Spleen (tissue), 11 donors: ENCODE measurements around the gene STARD9. TPM values are rescaled to one million over a fixed set of nuclear protein-coding genes. Genes with fewer than 3 reads are reported as not detected.

Source experiments
- DNase-seq: peaks from one replicate; pipeline ENCODE4 v3.0.0-alpha.2; 2020
- H3K27ac ChIP-seq, 8 donors: fragments of 200-600 bp; sonication (generic) in 7 of 8; 1 replicate in 4 of 8; 2 replicates in 4 of 8; pipeline versions ENCODE4 v1.5.0 to v1.8.0; 2016 to 2021; ENCODE audit warnings: inconsistent platforms in 4 of 8, mild to moderate bottlenecking in 4 of 8, moderate library complexity in 1 of 8
- H3K27me3 ChIP-seq, 7 donors: fragments of 200-600 bp; sonication (generic) in 6 of 7; replicated peaks in 1 of 7; 1 replicate in 4 of 7; 2 replicates in 3 of 7; pipeline versions ENCODE4 v1.5.0 to v1.8.0; 2016 to 2021; ENCODE audit warnings: inconsistent platforms in 3 of 7, mild to moderate bottlenecking in 1 of 7
- H3K36me3 ChIP-seq, 6 donors: fragments of 200-600 bp; sonication (generic) in 5 of 6; 1 replicate in 4 of 6; 2 replicates in 2 of 6; pipeline versions ENCODE4 v1.5.0 to v1.8.0; 2016 to 2021; ENCODE audit warnings: inconsistent platforms in 2 of 6
- H3K4me1 ChIP-seq, 6 donors: fragments of 200-600 bp; sonication (generic) in 5 of 6; 1 replicate in 3 of 6; 2 replicates in 3 of 6; pipeline versions ENCODE4 v1.5.0 to v1.8.0; 2016 to 2021; ENCODE audit warnings: inconsistent platforms in 3 of 6
- H3K4me3 ChIP-seq, 8 donors: fragments of 200-600 bp; sonication (generic) in 7 of 8; 1 replicate in 4 of 8; 2 replicates in 4 of 8; pipeline versions ENCODE4 v1.5.0 to v1.8.0; 2016 to 2021; ENCODE audit warnings: inconsistent platforms in 4 of 8, mild to moderate bottlenecking in 4 of 8, moderate library complexity in 2 of 8
- H3K9me3 ChIP-seq, 8 donors: fragments of 200-600 bp; sonication (generic) in 7 of 8; 1 replicate in 4 of 8; 2 replicates in 4 of 8; pipeline versions ENCODE4 v1.5.0 to v1.8.0; 2016 to 2021; ENCODE audit warnings: inconsistent platforms in 4 of 8
- CTCF ChIP-seq, 11 experiments: fragments of 200-600 bp in 7 of 11; fragments of 450-650 bp in 4 of 11; sonication (generic) in 4 of 11; IDR thresholded peaks in 8 of 11; conservative IDR thresholded peaks in 3 of 11; 1 replicate in 7 of 11; 2 replicates in 4 of 11; pipeline versions ENCODE4 v1.4.0 to v1.8.0; 2016 to 2021; ENCODE audit warnings: antibody characterized with exemption in 11 of 11, inconsistent platforms in 4 of 11, mild to moderate bottlenecking in 1 of 11
- POLR2A ChIP-seq, 3 donors: fragments of 450-650 bp; IDR thresholded peaks; one replicate each; pipeline ENCODE4 v1.5.1; 2017; ENCODE audit warnings: antibody characterized with exemption in 3 of 3, mild to moderate bottlenecking in 1 of 3
- POLR2AphosphoS5 ChIP-seq, 3 donors: sonication (generic); formaldehyde crosslinking; IDR thresholded peaks; one replicate each; pipeline ENCODE4 v1.5.1; 2017; ENCODE audit warnings: antibody characterized with exemption in 3 of 3
- WGBS, 5 donors: extraction: QIAGEN DNeasy Blood & Tissue Kit in 3 of 5; methylation state at CpG; one replicate each; pipeline versions ENCODE4 v1.1.5 to v1.1.7; 2013 to 2018; 5-methylcytosine and 5-hydroxymethylcytosine counted together
- intact Hi-C: fragments of 100-400 bp; cut with DNase I; formaldehyde crosslinking; loops from one replicate; pipeline ENCODE4 v1.15.0; 2023; ENCODE audit warnings: low total_unique reads
- polyA plus RNA-seq, 3 donors: library from polyadenylated mRNA; stranded (reverse); fragments of 200-250 nt; gene quantifications; one replicate each; pipeline ENCODE4 v1.2.1, GENCODE V29; 2013
- total RNA-seq, 7 donors: library from RNA; depleted of rRNA in 3 of 7; stranded (reverse); fragments of >200 nt in 3 of 7; fragmentation: NEBNext Ultra II Directional in 4 of 7; extraction: Animal tissue kit (Norgen Biotek cat#: 25700) in 4 of 7; gene quantifications; one replicate each; pipeline versions ENCODE4 v1.1.0 to v1.2.1, GENCODE V29; 2016 to 2021
- donor health status: healthy with polysubstance abuse.
- donor health status: DM: no; HTN: no; CAD: no; lungs with moderate emphysema.
- donor health status: DM: no; HTN: no; CAD: no.
- donor health status: Bipolar disorder and iron deficiency.
- donor health status: healthy.
- donor health status: DM: no; HTN: no; CAD: no.
- donor health status: DM: yes; HTN: yes; CAD: no.

Gene STARD9
- total and polyA plus RNA-seq, 10 donors = 0.97 to 30.8 (median 21.6) TPM

- Histone ChIP-seq H3K27ac (no peak overlapping the region), H3K9me3 (no peaks in the 10 kb centered on the region), H3K36me3 (peaks cover 0 to 6% (median 0%) of the 10 kb centered on the region in 6 donors), H3K4me3 (no peak overlapping the region), H3K4me1 (peaks cover 0 to 4% (median 0%) of the 10 kb centered on the region in 6 donors), H3K27me3 (no peaks in the 10 kb centered on the region)
- WGBS, 5 donors = 71 to 82% (median 72%) methylated on average over 3 of the region's 3 CpGs
- no peak for TF ChIP-seq POLR2A (IDR thresholded peaks at IDR 0.05)
- TF ChIP-seq CTCF (IDR thresholded peaks at IDR 0.05 in 8 of 11, conservative IDR thresholded peaks at IDR 0.05 in 3 of 11) = no peak
- no peak for TF ChIP-seq POLR2AphosphoS5 (IDR thresholded peaks at IDR 0.05)
- DNase-seq = no peak
- intact Hi-C loops = no loop called here
Observed at GRCh38 chr15:42707873-42708544, 132.6 kb downstream of the STARD9 start.

GRCh38 chr15:42710662-42711061 lies 135.3 kb downstream of the STARD9 start:
- Histone ChIP-seq H3K9me3 (no peaks in the 10 kb centered on the region), H3K4me1 (no peaks in the 10 kb centered on the region), H3K27ac (no peak overlapping the region), H3K4me3 (no peak overlapping the region), H3K36me3 (peaks cover 0 to 2% (median 0%) of the 10 kb centered on the region in 6 donors), H3K27me3 (no peaks in the 10 kb centered on the region)
- 86 to 100% (median 94%) methylated on average over 2 of the region's 2 CpGs for WGBS, 5 donors
- TF ChIP-seq POLR2AphosphoS5 (IDR thresholded peaks at IDR 0.05) (no peak), CTCF (IDR thresholded peaks at IDR 0.05 in 8 of 11, conservative IDR thresholded peaks at IDR 0.05 in 3 of 11) (no peak), POLR2A (IDR thresholded peaks at IDR 0.05) (no peak)
- DNase-seq = no peak
- intact Hi-C loops = no loop called here

DNA sequence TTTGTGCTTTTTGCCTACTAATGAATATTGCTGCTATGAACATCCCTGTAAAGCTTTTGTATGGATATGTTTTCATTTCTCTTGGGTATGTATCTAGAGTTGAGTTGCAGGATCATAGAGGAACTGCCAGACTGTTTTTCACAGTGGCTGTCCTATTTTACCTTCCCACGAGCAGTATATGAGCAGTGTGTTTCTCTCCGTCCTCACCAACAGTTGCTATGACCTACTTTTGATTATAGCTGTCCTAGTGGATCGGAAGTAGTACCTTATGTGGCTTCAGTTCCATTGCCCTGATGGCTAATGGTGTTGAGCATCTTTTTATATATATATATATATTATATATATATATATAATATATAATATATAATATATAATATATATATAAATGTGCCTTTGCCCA lies 136.3 kb downstream of the STARD9 start:
- H3K27me3 ChIP-seq = no peaks in the 10 kb centered on the region
- H3K4me3 ChIP-seq = no peak overlapping the region
- WGBS, 5 donors = 94 to 97% (median 95%) methylated on average over 3 of the region's 3 CpGs
- no peak for DNase-seq
- no peak for TF ChIP-seq POLR2A (IDR thresholded peaks at IDR 0.05)
- no peak for TF ChIP-seq CTCF (IDR thresholded peaks at IDR 0.05 in 8 of 11, conservative IDR thresholded peaks at IDR 0.05 in 3 of 11)
- no peak for TF ChIP-seq POLR2AphosphoS5 (IDR thresholded peaks at IDR 0.05)
- no peaks in the 10 kb centered on the region for H3K9me3 ChIP-seq
- no peaks in the 10 kb centered on the region for H3K4me1 ChIP-seq
- peaks cover 0 to 4% (median 0%) of the 10 kb centered on the region in 6 donors for H3K36me3 ChIP-seq
- no peak overlapping the region for H3K27ac ChIP-seq
- intact Hi-C loops = no loop called here

GRCh38 chr15:42712584-42712983 lies 137.2 kb downstream of the STARD9 start:
- WGBS, 5 donors = 93 to 98% (median 95%) methylated on average over 4 of the region's 4 CpGs

More at GRCh38 chr15:42712584-42712983, 137.2 kb downstream of the STARD9 start:
- Histone ChIP-seq H3K27ac (no peak overlapping the region), H3K4me3 (no peak overlapping the region), H3K36me3 (peaks cover 0 to 12% (median 0%) of the 10 kb centered on the region in 6 donors), H3K4me1 (no peaks in the 10 kb centered on the region), H3K27me3 (no peaks in the 10 kb centered on the region), H3K9me3 (no peaks in the 10 kb centered on the region)
- no peak for TF ChIP-seq CTCF (IDR thresholded peaks at IDR 0.05 in 8 of 11, conservative IDR thresholded peaks at IDR 0.05 in 3 of 11)
- no peak for TF ChIP-seq POLR2AphosphoS5 (IDR thresholded peaks at IDR 0.05)
- TF ChIP-seq POLR2A (IDR thresholded peaks at IDR 0.05) = no peak
- intact Hi-C loops = no loop called here
- peak; percentile 42 for DNase-seq
